Testis (tissue), 3 donors: ENCODE measurements around the gene KCNN4. TPM values are rescaled to one million over a fixed set of nuclear protein-coding genes. Genes with fewer than 3 reads are reported as not detected.
A peak's percentile ranks its signal among the peaks of the same experiment; 100 is the strongest.

Experiments used
- DNase-seq: peaks from one replicate; pipeline ENCODE4 v3.0.0-alpha.2; 2019
- H3K27ac ChIP-seq, 2 donors: fragments of 200-600 bp; sonication (generic); one replicate each; pipeline ENCODE4 v1.5.1; 2019
- H3K27me3 ChIP-seq: fragments of 200-600 bp; sonication (generic); one replicate; pipeline ENCODE4 v1.5.1; 2019
- H3K36me3 ChIP-seq: fragments of 200-600 bp; sonication (generic); one replicate; pipeline ENCODE4 v1.5.1; 2017; ENCODE audit warnings: low read depth; ENCODE audit errors: missing control alignments
- H3K4me1 ChIP-seq: fragments of 200-600 bp; sonication (generic); one replicate; pipeline ENCODE4 v1.5.1; 2019
- H3K4me3 ChIP-seq, 2 donors: fragments of 200-600 bp; sonication (generic); one replicate each; pipeline ENCODE4 v1.5.1; 2017 to 2019
- H3K9me3 ChIP-seq: fragments of 200-600 bp; sonication (generic); one replicate; pipeline ENCODE4 v1.5.1; 2017
- CTCF ChIP-seq, 3 experiments: fragments of 450-650 bp in 2 of 3; fragments of 200-600 bp in 1 of 3; sonication (generic) in 1 of 3; IDR thresholded peaks; one replicate each; pipeline ENCODE4 v1.5.1; 2016 to 2019; ENCODE audit warnings: antibody characterized with exemption in 3 of 3, mild to moderate bottlenecking in 2 of 3, moderate library complexity in 1 of 3
- POLR2A ChIP-seq: fragments of 450-650 bp; IDR thresholded peaks from one replicate; pipeline ENCODE4 v1.6.1; 2017; ENCODE audit warnings: antibody characterized with exemption, mild to moderate bottlenecking, moderate library complexity
- WGBS, 2 donors: methylation state at CpG; one replicate each; pipeline ENCODE4 v1.1.5; 2018; 5-methylcytosine and 5-hydroxymethylcytosine counted together
- intact Hi-C: fragments of 100-400 bp; cut with DNase I; formaldehyde crosslinking; loops from one replicate; pipeline ENCODE4 v1.15.1; 2023; ENCODE audit warnings: low total_unique reads
- polyA plus RNA-seq: library from polyadenylated mRNA; stranded (reverse); fragments of 350-450 nt; fragmentation: Illumina TruSeq; extraction: RNeasy Lipid Tissue Mini Kit (QIAGEN cat#74804); gene quantifications from one replicate; pipeline ENCODE4 v1.2.3, GENCODE V29; 2014; ENCODE audit warnings: low read depth, low replicate concordance; ENCODE audit not compliant: insufficient read depth
- total RNA-seq, 2 donors: library from RNA; depleted of rRNA; stranded (reverse); fragments of >200 nt; gene quantifications; one replicate each; pipeline ENCODE4 v1.2.3, GENCODE V29; 2016

The KCNN4 gene
- total and polyA plus RNA-seq, 3 donors from 2014 or later = 2.3 to 4.6 (median 4.1) TPM

GRCh38 chr19:43804432-43804831 lies 23.7 kb upstream of the KCNN4 start:
- TF ChIP-seq CTCF (IDR thresholded peaks at IDR 0.05) (no peak), POLR2A (no peak)
- Histone ChIP-seq H3K27me3 (no peaks in the 10 kb centered on the region), H3K4me1 (no peaks in the 10 kb centered on the region), H3K36me3 (no peaks in the 10 kb centered on the region), H3K9me3 (no peaks in the 10 kb centered on the region), H3K27ac (no peak overlapping the region), H3K4me3 (no peak overlapping the region)
- DNase-seq = no peak
- intact Hi-C loops = no loop called here
- 67 to 91% methylated on average over 2 of the region's 2 CpGs for WGBS, 2 donors

- WGBS, 2 donors = 56 to 71% methylated on average over 9 to 12 of the region's 12 CpGs
These were observed 21.6 kb upstream of the KCNN4 start, which contains the start of gene LYPD5 for GRCh38 chr19:43802216-43802951. Gene LYPD5 (minus strand): TSS chr19:43802447. CDS start chr19:43802380, 67 bp downstream.

GRCh38 chr19:43799502-43800142 lies 18.8 kb upstream of the KCNN4 start:
- H3K9me3 ChIP-seq = no peaks in the 10 kb centered on the region
- H3K4me3 ChIP-seq = no peak overlapping the region
- intact Hi-C loops = no loop called here
- H3K4me1 ChIP-seq = peaks cover 4% of the 10 kb centered on the region
- H3K27ac ChIP-seq = no peak overlapping the region
- WGBS, 2 donors = 70 to 72% methylated on average over 4 to 6 of the region's 6 CpGs
- H3K27me3 ChIP-seq = no peaks in the 10 kb centered on the region
- DNase-seq = no peak
- no peaks in the 10 kb centered on the region for H3K36me3 ChIP-seq
- TF ChIP-seq CTCF (IDR thresholded peaks at IDR 0.05) (no peak), POLR2A (no peak)

More at GRCh38 chr19:43802216-43802951, 21.6 kb upstream of the KCNN4 start, which contains the start of gene LYPD5:
- intact Hi-C loops = no loop called here
- Histone ChIP-seq H3K4me3 (no peak within 1 kb of the TSS), H3K27me3 (no peaks in the 10 kb centered on the region), H3K4me1 (peaks cover 4% of the 10 kb centered on the region), H3K9me3 (no peaks in the 10 kb centered on the region), H3K36me3 (no peaks in the 10 kb centered on the region), H3K27ac (no peak within 1 kb of the TSS)
- no peak for TF ChIP-seq CTCF (IDR thresholded peaks at IDR 0.05)
- no peak for TF ChIP-seq POLR2A
- DNase-seq = no peak

GRCh38 chr19:43798546-43799409 lies 18.0 kb upstream of the KCNN4 start:
- Histone ChIP-seq H3K4me1 (peaks cover 4% of the 10 kb centered on the region), H3K36me3 (no peaks in the 10 kb centered on the region), H3K27ac (no peak overlapping the region), H3K27me3 (no peaks in the 10 kb centered on the region), H3K4me3 (peak overlapping the region; percentile 2 to 55), H3K9me3 (no peaks in the 10 kb centered on the region)
- DNase-seq = no peak
- WGBS, 2 donors = 11 to 13% methylated on average over 40 to 69 of the region's 70 CpGs
- intact Hi-C loops = no loop called here
- TF ChIP-seq POLR2A (no peak), CTCF (IDR thresholded peaks at IDR 0.05) (no peak)
